GM19099 (cell line): ENCODE measurements around the gene THSD8.

Experiments
- POLR2A ChIP-seq: IDR thresholded peaks from 3 replicates; pipeline ENCODE4 v1.6.1; 2011; ENCODE audit warnings: low read depth; ENCODE audit not compliant: insufficient read length; ENCODE audit errors: extremely low read depth

Gene THSD8

DNA sequence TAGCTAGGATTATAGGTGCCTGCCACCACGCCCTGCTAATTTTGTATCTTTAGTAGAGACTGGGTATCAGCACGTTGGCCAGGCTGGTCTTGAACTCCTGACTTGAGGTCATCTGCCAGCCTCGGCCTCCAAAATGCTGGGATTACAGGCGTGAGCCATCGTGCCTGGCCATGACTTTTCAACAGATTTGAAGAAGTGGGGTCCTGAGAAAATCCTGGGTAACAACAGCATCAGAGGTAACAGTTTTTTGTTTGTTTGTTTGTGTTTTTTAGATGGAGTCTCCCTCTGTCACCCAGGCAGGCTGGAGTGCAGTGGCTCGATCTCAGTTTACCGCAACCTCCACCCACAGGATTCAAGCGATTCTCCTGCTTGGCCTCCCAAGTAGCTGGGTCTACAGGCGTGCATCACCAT is 6.9 kb upstream of the THSD8 start:
- TF ChIP-seq POLR2A, result no peak

DNA sequence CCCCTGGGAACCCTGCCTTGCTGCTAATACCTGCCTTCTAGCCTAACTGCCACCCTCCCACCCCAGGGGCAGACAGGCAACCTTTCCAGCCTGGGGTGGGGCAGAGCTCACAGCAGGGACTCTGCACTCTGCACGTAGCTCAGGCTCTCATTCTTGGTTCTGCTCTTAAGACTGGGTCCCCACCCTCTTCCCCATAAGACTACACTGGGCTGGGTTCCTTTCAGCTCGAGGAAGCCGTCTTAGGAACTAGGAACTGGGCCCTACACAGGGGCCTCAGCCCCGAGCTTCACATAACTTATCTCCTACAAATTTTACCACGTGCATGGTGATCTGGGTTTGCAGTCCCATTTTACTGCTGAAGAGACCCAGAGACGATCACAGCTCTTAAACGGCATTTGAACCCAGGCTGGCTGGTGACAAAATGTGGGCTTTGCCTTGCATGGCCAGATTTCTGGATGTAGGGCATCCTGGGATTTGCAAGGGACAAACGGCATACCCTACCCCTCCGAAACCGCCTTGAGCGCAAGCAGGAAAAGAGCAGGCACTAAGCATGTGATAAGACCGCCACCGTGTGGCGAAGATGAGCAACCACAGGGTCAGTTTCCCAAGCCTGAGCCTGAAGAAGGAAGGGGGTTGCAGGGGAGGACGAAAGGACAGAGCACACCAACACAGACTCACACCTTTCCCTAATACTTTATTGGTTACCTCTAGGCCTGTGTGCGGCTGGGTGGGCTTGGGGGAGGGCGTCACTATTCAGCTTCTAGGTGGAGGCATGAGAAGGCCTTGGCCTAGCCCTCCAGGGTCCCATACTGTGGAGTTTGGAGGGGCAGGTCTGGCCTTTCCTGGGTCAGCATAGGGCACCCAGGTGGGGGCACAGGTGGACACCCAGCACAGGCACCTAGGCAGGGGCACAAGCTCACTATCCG is 5.5 kb upstream of the THSD8 start:
- TF ChIP-seq POLR2A, result no peak

DNA sequence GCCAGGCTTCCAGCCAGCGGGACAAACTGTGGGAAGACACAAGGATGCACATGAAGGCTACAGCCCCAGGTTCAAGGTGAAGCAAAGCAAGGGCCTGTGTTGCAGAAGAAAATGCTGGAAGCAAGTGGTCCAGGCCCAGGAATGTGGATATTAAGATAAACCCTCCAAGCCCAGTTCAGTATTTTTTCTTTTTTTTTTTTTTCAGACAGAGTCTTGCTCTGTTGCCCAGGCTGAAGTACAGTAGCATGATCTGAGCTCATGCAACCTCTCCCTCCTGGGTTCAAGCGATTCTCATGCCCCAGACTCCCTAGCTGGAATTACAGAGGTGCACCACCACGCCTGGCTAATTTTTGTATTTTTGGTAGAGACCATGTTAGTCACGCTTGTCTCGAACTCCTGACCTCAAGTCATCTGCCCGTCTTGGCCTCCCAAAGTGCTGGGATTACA is 4.7 kb upstream of the THSD8 start:
- TF ChIP-seq POLR2A, result no peak

DNA sequence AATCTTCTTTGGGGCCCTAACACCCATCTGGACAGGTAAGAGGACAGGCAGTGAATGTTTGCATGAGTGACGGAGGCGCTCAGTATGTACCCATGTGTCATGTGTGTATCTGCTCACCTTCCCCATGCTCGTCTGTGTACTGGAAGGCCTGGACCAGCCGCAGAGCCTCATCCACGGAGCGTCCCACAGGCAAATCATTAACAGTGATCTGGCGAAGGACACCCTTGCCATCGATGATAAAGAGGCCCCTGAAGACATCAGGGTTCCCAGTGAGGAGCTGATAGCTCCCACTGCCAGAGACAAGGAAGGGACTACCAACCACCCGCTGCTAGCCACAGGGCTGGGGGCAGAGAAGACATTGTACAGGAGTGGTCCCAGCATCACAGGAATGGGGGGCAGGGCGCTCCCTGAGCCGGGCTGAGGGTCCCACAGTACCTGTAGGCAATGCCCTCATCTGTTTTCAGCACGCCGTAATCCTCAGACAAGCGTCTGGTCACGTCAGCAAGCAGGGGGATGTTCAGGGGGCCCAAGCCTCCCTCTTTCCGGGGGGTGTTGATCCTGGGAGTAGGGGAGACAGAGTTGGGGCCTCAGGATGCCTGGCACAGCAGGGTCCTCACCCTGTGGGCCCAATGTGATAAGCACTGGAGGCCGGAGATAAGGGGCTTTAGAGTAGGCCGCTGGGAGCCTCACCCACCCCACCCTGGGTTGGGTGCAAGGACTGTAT is 2.0 kb upstream of the THSD8 start:
- TF ChIP-seq POLR2A, result no peak

DNA sequence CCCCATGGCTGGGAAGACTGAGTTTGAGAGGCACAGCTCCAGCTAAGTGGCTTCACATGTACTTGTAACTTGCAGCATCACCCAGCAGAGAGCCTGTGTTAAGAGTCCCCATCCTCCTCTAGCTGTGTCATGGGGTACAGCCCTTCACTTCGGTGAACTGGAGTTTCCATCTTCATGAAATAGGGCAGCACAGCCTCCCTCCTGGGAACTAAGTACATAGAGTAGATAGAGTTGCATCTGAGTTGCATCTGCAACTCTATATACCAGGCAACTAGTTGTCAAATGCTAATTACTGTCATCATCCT is 1.5 kb upstream of the THSD8 start:
- TF ChIP-seq POLR2A, result no peak

DNA sequence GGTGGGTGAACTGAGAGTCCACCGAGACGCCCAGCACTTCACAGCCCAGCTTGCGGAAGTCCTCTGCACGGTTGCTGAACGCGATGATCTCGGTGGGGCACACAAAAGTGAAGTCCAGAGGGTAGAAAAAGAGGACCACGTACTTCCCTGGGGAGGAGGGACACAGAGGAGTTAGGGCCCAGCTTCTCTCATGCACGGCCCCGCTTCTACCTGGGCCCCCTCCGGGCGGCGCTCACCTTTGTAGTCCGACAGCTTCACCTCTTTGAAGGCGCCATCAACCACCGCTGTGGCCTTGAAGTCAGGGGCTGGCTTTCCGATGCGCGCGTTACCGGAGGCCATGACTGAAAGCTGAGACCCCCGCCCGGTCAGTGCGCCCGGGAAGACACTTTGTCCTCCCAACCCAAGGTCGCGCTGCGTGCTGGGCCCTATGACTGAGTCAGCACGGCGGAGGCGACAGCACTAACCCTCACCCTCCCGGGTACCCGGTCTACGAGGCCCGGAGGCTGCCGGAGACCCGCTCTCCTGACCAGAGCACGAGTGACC is 875 bp upstream of the THSD8 start:
- no peak for TF ChIP-seq POLR2A

DNA sequence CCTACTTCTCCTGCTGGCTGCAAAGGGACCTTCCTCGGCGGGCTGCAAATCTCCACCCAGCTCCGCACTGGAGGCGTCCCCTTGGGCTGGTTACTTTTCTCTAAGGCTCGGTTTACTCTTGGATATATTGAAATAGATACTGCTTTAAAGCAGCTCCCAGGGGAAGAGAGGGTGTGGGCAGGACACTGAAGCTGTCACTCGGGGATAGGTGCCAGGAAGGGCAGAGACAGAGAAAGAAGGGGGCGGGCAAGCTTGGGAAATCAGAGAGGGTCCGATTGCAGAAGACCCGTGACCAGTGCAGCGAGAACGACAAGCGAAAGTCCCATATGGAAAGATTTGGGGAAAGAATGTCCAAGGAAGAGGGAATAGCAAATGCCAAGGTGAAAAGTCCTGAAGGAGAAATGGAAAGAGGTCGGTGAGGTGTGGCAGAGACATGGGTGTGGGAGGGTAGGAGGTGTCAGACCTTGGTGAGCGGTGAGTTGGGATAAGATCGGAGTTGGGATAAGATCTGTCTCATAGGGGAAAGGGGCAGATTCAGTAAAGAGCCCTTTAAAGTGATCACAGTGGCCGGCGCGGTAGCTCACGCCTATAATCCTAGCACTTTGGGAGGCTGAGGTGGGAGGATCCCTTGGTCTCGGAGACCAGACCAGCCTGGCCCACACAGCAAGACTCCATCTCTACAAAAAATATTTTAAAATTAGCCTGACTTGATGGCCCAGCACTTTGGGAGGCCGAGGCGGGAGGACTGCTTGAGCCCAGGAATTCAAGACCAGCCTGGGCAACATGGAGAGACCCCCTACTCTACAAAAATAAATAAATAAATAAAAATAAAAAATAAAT is 618 bp downstream of the THSD8 start:
- TF ChIP-seq POLR2A, result no peak

DNA sequence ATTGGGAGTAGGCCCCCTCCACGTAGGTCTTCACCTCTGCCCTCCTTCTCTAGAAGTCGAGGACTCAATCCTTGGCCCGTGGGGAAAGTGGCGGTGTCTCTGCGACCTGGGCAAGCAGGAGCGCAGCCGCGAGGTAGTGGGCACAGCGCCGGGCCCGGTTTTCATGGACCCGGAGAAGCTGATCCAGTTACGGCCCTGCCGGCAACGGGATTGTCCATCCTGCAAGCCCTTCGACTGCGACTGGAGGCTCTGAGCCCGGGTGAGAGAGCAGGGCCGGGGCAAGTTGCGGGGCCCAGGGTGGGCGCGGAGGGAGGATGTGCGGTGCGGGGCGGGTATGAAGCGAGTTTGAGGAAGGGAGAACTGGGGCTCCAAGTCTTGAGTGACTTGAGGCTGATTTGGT is 2.2 kb downstream of the THSD8 start:
- no peak for TF ChIP-seq POLR2A

DNA sequence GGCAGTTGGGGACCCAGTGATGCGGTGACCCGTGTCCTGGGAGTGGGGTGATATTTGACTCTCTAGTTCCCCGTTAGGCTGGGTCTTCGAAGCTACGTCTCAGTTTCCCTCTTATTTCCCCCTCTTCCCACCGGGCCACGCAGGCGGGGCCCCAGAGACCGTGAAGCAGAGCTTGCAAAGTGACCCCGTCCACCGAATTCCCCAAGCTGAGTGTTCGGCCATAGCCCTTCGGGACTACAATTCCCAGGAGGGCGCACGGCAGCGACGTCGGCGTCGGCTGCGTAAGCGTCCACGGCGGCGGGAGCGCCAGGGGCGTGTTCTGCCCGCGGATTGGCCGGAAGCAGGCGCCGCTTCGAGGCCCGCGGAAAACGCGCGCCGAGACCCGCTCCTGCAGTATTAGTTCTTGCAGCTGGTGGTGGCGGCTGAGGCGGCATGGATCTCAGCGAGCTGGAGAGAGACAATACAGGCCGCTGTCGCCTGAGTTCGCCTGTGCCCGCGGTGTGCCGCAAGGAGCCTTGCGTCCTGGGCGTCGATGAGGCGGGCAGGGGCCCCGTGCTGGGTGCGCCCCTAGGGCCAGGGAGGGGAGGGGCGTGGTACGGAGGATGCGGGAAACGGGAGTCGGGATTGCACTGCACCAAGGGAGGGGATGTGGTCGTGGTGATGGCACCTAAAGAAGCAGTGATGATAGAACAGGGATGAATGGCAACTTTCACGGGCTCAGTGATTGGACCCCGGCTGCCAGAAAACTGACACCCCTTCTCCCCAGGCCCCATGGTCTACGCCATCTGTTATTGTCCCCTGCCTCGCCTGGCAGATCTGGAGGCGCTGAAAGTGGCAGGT is 4.6 kb downstream of the THSD8 start, which contains the start of gene RNASEH2A:
RNASEH2A (plus strand) TSS at position 343 of the 840 bp plus-strand sequence; CDS start at position 433, 90 bp downstream.
- TF ChIP-seq POLR2A, result peak; percentile 84

DNA sequence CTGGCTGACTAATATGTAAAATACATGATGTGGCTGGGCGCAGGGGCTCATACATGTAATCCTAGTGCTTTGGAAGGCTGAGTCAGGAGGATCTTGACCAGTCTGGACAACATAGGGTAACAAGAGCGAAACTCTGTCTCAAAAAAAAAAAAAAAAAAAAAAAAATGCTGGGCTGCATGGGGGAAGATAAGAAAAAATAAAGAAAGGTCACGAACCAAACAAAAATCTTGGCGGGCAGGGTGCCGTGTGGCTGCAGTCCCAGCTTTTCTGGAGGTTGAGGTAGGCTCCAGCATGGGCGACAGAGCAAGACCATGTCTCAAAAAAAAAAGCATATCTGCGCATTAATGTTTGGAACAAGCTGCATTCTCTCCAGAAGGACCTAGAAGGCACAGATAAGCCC is 13.2 kb downstream of the THSD8 start:
- TF ChIP-seq POLR2A, result no peak

DNA sequence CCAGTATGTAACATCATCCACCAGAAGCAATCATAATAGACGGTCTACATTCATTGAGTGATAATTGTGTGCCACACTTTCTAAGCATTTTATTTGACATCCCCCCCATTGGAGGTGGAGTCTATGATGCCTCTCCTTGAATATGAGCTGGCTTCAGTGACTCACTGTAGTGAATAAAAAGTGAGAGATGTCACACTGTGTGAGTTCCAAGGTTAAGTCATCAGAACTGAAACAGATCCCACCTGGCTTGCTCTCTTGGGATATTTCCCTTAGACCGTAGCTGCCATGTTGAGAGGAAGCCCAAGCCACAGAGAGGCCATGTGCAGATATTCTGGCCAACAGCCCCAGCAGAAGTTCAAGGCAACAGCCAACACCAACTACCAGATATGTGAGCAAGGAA is 19.9 kb downstream of the THSD8 start:
- no peak for TF ChIP-seq POLR2A

DNA sequence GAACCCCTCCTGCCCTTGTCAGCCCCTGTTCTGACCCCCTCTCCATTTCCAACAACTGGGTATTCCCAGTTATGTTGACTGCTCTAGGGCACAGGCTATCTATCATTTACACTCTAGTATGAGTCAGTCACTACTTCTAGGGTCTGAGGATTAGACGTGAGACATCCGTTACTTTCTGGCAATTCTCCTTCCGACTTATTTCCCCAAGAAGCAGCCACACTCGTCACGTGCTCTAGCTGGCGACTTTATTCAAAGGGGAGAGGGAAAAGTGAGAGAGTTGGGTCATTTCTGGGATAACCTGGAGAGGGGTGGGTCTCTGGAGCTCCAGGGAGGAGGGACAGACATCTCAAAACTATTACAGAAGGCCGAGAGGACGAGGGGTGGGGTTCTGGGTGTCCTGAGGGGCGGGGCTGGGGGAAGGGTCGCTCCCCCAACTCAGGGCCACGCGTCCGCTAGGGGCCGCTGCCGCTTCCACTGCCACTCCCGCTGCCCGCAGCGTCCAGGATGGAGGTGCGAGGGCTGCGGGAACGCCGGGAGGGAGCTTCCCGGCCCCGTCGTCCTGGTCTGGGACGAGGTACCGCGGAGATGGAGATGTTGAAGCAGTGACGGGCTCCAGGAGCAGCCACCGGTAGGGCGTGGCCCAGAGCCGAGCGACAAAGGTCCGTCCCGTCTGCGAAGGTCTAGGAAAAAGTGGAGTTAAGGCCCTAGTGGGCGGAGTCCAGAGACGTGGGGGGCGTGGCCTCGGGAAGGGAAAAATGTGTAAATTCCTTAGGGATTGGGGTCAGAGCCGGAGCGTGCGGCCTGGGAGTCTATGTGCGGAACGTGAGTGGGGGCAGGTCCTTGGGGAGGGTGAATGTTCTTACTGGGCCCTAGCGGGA is 23.6 kb downstream of the THSD8 start:
- TF ChIP-seq POLR2A, result no peak

DNA sequence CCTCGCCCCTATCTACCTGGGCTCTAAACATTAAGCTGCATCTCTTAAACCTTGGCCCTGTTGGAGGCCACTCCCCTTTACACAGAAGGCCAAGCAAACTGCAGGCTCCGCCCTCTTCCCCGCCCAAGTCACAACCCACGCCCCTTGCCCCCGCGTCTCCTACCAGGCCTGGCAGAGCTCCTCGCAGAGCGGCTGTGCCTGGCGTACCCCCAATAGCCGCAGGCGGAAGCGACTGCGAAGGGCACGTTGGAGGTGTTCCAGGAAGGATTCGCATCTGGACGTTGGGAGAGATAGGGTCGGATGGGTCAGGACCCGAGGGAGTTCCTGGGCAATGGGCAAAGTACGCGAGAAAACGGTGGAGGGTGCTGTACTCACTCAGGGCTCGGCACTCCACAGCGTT is 26.6 kb downstream of the THSD8 start:
- TF ChIP-seq POLR2A, result no peak

DNA sequence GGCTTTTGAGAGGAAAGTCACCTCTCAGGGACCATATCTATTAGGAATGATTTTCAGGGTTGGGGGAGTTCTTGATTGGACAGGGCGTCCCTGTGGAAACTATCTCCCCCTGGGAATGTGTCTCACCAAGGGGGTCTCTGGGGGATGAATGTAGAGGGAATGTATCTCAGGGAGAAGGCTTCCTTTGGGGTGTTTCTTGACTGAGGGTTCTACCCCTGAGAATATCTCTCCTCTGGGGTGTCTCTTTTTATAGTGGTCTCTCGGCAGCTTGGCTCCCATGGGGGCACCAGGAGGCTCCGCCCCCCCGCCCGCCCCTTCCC is 31.5 kb downstream of the THSD8 start:
- no peak for TF ChIP-seq POLR2A
